Esophagus (tissue), 2 donors: ENCODE data around the gene SPINT4. TPM values are rescaled to one million over a fixed set of nuclear protein-coding genes. Genes with fewer than 3 reads are reported as not detected.

Source experiments
- H3K27ac ChIP-seq, 2 donors: one replicate each; pipeline ENCODE4 v1.5.1; 2013; ENCODE audit warnings: low read depth in 2 of 2, mild to moderate bottlenecking in 2 of 2, inconsistent platforms in 1 of 2, low read length in 1 of 2, moderate library complexity in 1 of 2
- H3K27me3 ChIP-seq, 2 donors: one replicate each; pipeline ENCODE4 v1.6.1; 2013; ENCODE audit warnings: low read length in 2 of 2, control low read depth in 1 of 2, mild to moderate bottlenecking in 1 of 2; ENCODE audit not compliant: insufficient read depth in 2 of 2, control insufficient read depth in 1 of 2
- H3K36me3 ChIP-seq, 2 donors: one replicate each; pipeline ENCODE4 v1.6.1; 2013; ENCODE audit warnings: low read length in 1 of 2; ENCODE audit not compliant: control insufficient read depth in 2 of 2, insufficient read depth in 2 of 2
- H3K4me1 ChIP-seq, 2 donors: one replicate each; pipeline ENCODE4 v1.6.1; 2013; ENCODE audit warnings: low read length in 1 of 2; ENCODE audit not compliant: control insufficient read depth in 2 of 2, insufficient read depth in 2 of 2
- H3K4me3 ChIP-seq, 2 donors: one replicate each; pipeline ENCODE4 v1.5.1; 2013; ENCODE audit warnings: low read length in 2 of 2, mild to moderate bottlenecking in 2 of 2, low read depth in 1 of 2, moderate library complexity in 1 of 2
- H3K9me3 ChIP-seq, 2 donors: one replicate each; pipeline ENCODE4 v1.6.1; 2013; ENCODE audit warnings: mild to moderate bottlenecking in 2 of 2, low read depth in 1 of 2, low read length in 1 of 2, moderate library complexity in 1 of 2; ENCODE audit not compliant: control insufficient read depth in 2 of 2, insufficient read depth in 1 of 2
- WGBS, 2 donors: extraction: QIAGEN DNeasy Blood & Tissue Kit; methylation state at CpG; one replicate each; pipeline ENCODE4 v1.1.7; 2013; 5-methylcytosine and 5-hydroxymethylcytosine counted together
- polyA plus RNA-seq, 2 donors: library from polyadenylated mRNA; stranded (reverse); fragments of 200-250 nt; gene quantifications; one replicate each; pipeline ENCODE4 v1.2.3, GENCODE V29; 2013
- donor health status: healthy with polysubstance abuse.
- donor health status: Bipolar disorder and iron deficiency.

Gene SPINT4
- polyA plus RNA-seq, 2 donors: not detected

GRCh38 chr20:45725134-45725533 is 3.0 kb downstream of the SPINT4 start:
- H3K27me3 ChIP-seq: peaks cover 0 to 2% of the 10 kb centered on the region in 2 donors
- no peaks in the 10 kb centered on the region for H3K4me1 ChIP-seq
- no peaks in the 10 kb centered on the region for H3K9me3 ChIP-seq
- H3K36me3 ChIP-seq: no peaks in the 10 kb centered on the region
- H3K4me3 ChIP-seq: no peak overlapping the region
- no peak overlapping the region for H3K27ac ChIP-seq

GRCh38 chr20:45727044-45727443 is 4.9 kb downstream of the SPINT4 start:
- H3K36me3 ChIP-seq: no peaks in the 10 kb centered on the region
- H3K27ac ChIP-seq: no peak overlapping the region
- WGBS, 2 donors: 43 to 49% methylated on average over 2 of the region's 2 CpGs
- no peaks in the 10 kb centered on the region for H3K4me1 ChIP-seq
- H3K9me3 ChIP-seq: no peaks in the 10 kb centered on the region
- H3K4me3 ChIP-seq: no peak overlapping the region
- peaks cover 0 to 2% of the 10 kb centered on the region in 2 donors for H3K27me3 ChIP-seq

GRCh38 chr20:45732199-45732598 is 10.1 kb downstream of the SPINT4 start:
- no peak overlapping the region for H3K4me3 ChIP-seq
- peaks cover 3 to 4% of the 10 kb centered on the region in 2 donors for H3K9me3 ChIP-seq
- H3K27ac ChIP-seq: no peak overlapping the region
- H3K4me1 ChIP-seq: no peaks in the 10 kb centered on the region
- no peaks in the 10 kb centered on the region for H3K36me3 ChIP-seq
- no peaks in the 10 kb centered on the region for H3K27me3 ChIP-seq

GRCh38 chr20:45735552-45735951 is 13.4 kb downstream of the SPINT4 start:
- H3K4me3 ChIP-seq: no peak overlapping the region
- no peaks in the 10 kb centered on the region for H3K27me3 ChIP-seq
- H3K36me3 ChIP-seq: no peaks in the 10 kb centered on the region
- H3K4me1 ChIP-seq: no peaks in the 10 kb centered on the region
- H3K27ac ChIP-seq: no peak overlapping the region
- 80 to 82% methylated on average over 8 of the region's 8 CpGs for WGBS, 2 donors
- H3K9me3 ChIP-seq: peaks cover 3 to 4% of the 10 kb centered on the region in 2 donors

- Histone ChIP-seq H3K27ac (no peak overlapping the region), H3K36me3 (no peaks in the 10 kb centered on the region), H3K9me3 (peaks cover 3 to 4% of the 10 kb centered on the region in 2 donors), H3K4me3 (no peak overlapping the region), H3K4me1 (no peaks in the 10 kb centered on the region), H3K27me3 (no peaks in the 10 kb centered on the region)
- WGBS, 2 donors: 94 to 95% methylated on average over 23 of the region's 23 CpGs
Measured at GRCh38 chr20:45735988-45736387, 13.8 kb downstream of the SPINT4 start.

- no peaks in the 10 kb centered on the region for H3K36me3 ChIP-seq
- H3K27ac ChIP-seq: no peak overlapping the region
- no peak overlapping the region for H3K4me3 ChIP-seq
- 86 to 89% methylated on average over 4 of the region's 4 CpGs for WGBS, 2 donors
- H3K27me3 ChIP-seq: no peaks in the 10 kb centered on the region
- H3K4me1 ChIP-seq: no peaks in the 10 kb centered on the region
- no peaks in the 10 kb centered on the region for H3K9me3 ChIP-seq
Measured at GRCh38 chr20:45742596-45742995, 20.4 kb downstream of the SPINT4 start.

GRCh38 chr20:45745015-45745414 is 22.9 kb downstream of the SPINT4 start:
- Histone ChIP-seq H3K36me3 (no peaks in the 10 kb centered on the region), H3K27ac (no peak overlapping the region), H3K27me3 (no peaks in the 10 kb centered on the region), H3K4me1 (no peaks in the 10 kb centered on the region), H3K9me3 (no peaks in the 10 kb centered on the region), H3K4me3 (no peak overlapping the region)

GRCh38 chr20:45751721-45752120 is 29.6 kb downstream of the SPINT4 start:
- Histone ChIP-seq H3K27ac (no peak overlapping the region), H3K4me1 (no peaks in the 10 kb centered on the region), H3K4me3 (no peak overlapping the region), H3K27me3 (peaks cover 0 to 2% of the 10 kb centered on the region in 2 donors), H3K9me3 (no peaks in the 10 kb centered on the region), H3K36me3 (no peaks in the 10 kb centered on the region)
- WGBS, 2 donors: 81 to 96% methylated on average over 1 of the region's 1 CpG

- H3K4me1 ChIP-seq: no peaks in the 10 kb centered on the region
- H3K9me3 ChIP-seq: no peaks in the 10 kb centered on the region
- H3K27me3 ChIP-seq: peaks cover 0 to 2% of the 10 kb centered on the region in 2 donors
- H3K27ac ChIP-seq: no peak overlapping the region
- whole genome bisulfite sequencing, 2 donors: 81 to 83% methylated on average over 3 of the region's 3 CpGs
- no peak overlapping the region for H3K4me3 ChIP-seq
- no peaks in the 10 kb centered on the region for H3K36me3 ChIP-seq
Measured at GRCh38 chr20:45752746-45753145, 30.6 kb downstream of the SPINT4 start.

GRCh38 chr20:45758096-45758495 is 35.9 kb downstream of the SPINT4 start:
- Histone ChIP-seq H3K27ac (no peak overlapping the region), H3K4me3 (no peak overlapping the region), H3K4me1 (no peaks in the 10 kb centered on the region), H3K27me3 (peaks cover 0 to 2% of the 10 kb centered on the region in 2 donors), H3K9me3 (no peaks in the 10 kb centered on the region), H3K36me3 (no peaks in the 10 kb centered on the region)
- 89 to 91% methylated on average over 4 of the region's 4 CpGs for WGBS, 2 donors
